ENCODE data around the gene GFOD1. TPM values are rescaled to one million over a fixed set of nuclear protein-coding genes. Genes with fewer than 3 reads are reported as not detected.

GFOD1 gene
- total RNA-seq, 4 donors from 2014 or later: 4.7 to 26.6 (median 10.1) TPM

DNA sequence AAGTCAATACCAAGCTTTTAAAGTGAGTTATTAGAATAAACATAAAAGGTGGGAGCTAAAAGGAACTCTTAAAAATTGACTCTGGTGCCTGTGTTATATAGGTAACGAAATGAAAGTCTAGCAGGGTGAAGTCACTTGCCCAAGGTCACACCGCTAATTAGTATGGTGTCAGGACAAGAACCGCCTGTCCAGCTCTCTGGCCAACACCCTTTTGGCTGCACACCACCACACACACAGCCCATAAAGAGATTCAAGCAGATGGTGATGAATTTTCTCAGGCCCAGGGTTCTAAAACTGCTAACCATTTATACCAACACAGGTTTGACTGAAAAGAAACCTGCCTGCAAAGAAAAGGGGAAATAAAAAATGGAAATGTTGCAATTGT lies 20.2 kb downstream of the GFOD1 start:
- intact Hi-C loops (cut with DNase I; ENCODE audit: low total_unique reads): no loop called here
- no peaks in the 10 kb centered on the region for H3K27me3 ChIP-seq
- no peaks in the 10 kb centered on the region for H3K36me3 ChIP-seq
- no peaks in the 10 kb centered on the region for H3K4me1 ChIP-seq
- DNase-seq: no peak
- no peak overlapping the region for H3K4me3 ChIP-seq
- no peak overlapping the region for H3K27ac ChIP-seq
- TF ChIP-seq POLR2A (IDR thresholded peaks at IDR 0.05): no peak
- TF ChIP-seq, protein P1, sequence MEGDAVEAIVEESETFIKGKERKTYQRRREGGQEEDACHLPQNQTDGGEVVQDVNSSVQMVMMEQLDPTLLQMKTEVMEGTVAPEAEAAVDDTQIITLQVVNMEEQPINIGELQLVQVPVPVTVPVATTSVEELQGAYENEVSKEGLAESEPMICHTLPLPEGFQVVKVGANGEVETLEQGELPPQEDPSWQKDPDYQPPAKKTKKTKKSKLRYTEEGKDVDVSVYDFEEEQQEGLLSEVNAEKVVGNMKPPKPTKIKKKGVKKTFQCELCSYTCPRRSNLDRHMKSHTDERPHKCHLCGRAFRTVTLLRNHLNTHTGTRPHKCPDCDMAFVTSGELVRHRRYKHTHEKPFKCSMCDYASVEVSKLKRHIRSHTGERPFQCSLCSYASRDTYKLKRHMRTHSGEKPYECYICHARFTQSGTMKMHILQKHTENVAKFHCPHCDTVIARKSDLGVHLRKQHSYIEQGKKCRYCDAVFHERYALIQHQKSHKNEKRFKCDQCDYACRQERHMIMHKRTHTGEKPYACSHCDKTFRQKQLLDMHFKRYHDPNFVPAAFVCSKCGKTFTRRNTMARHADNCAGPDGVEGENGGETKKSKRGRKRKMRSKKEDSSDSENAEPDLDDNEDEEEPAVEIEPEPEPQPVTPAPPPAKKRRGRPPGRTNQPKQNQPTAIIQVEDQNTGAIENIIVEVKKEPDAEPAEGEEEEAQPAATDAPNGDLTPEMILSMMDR (IDR thresholded peaks at IDR 0.05): no peak
- no peaks in the 10 kb centered on the region for H3K9me3 ChIP-seq

DNA sequence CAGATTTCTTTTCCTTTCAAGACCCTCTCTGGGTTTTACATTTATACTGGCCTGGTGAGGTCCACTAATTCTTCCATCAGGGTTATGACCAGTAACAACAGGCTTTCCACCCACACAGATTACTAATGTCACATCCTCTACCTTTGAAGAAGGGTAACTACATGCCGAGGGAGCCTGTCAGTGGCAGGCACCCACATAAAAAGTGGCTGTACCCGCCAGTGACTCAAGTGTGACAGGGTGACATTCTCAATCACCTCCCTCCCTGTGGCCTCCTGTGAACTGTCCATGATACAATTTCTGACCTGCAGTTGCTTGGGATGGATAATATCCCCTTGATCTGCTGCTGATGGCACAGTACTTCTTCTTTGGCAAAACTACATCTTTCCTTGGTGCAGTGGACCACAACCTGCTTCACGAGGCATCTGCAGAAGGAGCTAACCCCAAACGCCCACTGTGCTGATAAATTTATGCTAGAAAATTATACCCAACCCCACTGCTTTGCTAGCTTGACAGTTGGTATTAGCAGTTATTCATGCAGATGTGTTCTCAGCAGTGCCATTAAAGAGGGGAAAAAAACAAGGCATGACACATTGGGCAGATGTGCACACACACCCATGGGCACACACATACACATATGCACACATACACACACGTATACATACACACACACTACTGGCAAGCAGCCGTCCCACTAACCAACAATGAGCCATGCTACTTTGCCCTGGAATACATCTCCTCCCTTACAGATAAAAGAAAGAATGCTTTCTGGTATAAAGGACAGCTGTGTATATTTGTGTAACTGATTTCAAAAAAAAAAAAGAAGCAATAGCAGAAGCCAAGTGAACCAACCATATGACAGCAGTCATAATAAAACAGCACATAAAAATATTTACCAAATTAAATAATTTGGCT lies 20.8 kb downstream of the GFOD1 start:
- no peak overlapping the region for H3K4me3 ChIP-seq
- TF ChIP-seq, protein P1 (IDR thresholded peaks at IDR 0.05): no peak
- TF ChIP-seq POLR2A (IDR thresholded peaks at IDR 0.05): no peak
- H3K4me1 ChIP-seq: no peaks in the 10 kb centered on the region
- H3K27ac ChIP-seq: no peak overlapping the region
- no peaks in the 10 kb centered on the region for H3K27me3 ChIP-seq
- DNase-seq: no peak
- intact Hi-C loops (cut with DNase I; ENCODE audit: low total_unique reads): no loop called here
- H3K9me3 ChIP-seq: no peaks in the 10 kb centered on the region
- H3K36me3 ChIP-seq: no peaks in the 10 kb centered on the region

DNA sequence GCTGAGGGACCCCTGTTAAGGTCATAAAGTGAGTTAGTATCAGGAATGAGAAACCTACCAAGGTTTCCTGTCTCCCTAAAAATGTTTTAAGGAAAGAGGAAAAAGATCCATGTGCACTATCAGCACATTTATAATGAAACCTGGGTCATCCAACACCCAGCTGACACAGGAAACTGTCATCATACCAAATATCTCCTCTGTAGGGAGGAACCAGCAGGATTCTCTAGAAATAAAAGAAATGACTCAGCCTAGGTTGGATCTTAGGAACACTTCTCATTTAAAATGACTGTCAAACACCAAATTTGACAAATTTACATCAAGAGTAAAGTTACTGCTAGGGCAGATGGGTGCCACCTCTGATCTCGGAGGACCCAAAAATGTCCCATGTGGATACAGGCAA lies 21.7 kb downstream of the GFOD1 start:
- Histone ChIP-seq H3K27ac (no peak overlapping the region), H3K36me3 (no peaks in the 10 kb centered on the region), H3K9me3 (no peaks in the 10 kb centered on the region), H3K27me3 (no peaks in the 10 kb centered on the region), H3K4me3 (no peak overlapping the region), H3K4me1 (no peaks in the 10 kb centered on the region)
- TF ChIP-seq, protein P1 (IDR thresholded peaks at IDR 0.05): no peak
- no peak for TF ChIP-seq POLR2A (IDR thresholded peaks at IDR 0.05)
- intact Hi-C loops (cut with DNase I; ENCODE audit: low total_unique reads): no loop called here
- no peak for DNase-seq

DNA sequence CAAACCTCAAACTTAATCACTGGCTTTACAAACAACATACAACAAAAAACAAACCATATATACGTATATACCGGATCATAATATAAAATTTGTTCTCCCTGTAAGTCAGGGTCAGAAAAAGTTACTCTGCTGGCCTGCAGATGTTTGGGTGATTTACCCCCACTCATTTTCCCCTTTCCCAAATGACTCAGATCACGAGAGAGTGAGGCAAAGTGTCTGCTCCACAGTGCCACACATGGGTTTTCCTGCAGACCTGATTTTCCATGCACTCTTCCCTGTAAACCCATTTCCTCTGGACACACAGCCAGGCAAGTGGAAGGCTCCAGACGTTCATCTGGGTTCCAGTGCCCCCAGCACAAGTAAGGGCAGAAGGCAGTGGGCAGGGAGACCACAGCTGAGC lies 23.5 kb downstream of the GFOD1 start:
- H3K4me3 ChIP-seq: no peak overlapping the region
- no peak overlapping the region for H3K27ac ChIP-seq
- no peaks in the 10 kb centered on the region for H3K36me3 ChIP-seq
- no peaks in the 10 kb centered on the region for H3K27me3 ChIP-seq
- no peak for TF ChIP-seq POLR2A (IDR thresholded peaks at IDR 0.05)
- TF ChIP-seq, protein P1 (IDR thresholded peaks at IDR 0.05): no peak
- no peaks in the 10 kb centered on the region for H3K9me3 ChIP-seq
- H3K4me1 ChIP-seq: no peaks in the 10 kb centered on the region
- no peak for DNase-seq
- intact Hi-C loops (cut with DNase I; ENCODE audit: low total_unique reads): no loop called here

DNA sequence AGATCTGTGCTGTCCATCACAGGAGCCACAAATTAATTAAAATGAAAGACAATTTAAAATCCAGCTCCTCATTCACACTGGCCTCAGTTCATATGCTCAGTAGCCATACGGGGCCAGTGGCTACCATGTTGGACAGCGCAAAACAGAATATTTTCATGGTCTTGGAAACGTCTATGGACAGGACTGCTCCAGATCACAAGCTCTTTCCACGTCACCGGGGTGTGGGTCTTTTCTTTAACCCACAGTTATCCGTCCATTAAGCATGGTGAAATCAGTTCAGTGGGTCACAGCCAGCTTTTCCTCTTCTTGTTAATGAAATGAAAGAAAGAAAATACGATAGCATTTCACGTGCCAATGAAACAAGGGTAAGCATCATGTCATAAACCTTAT lies 24.1 kb downstream of the GFOD1 start:
- Histone ChIP-seq H3K4me1 (no peaks in the 10 kb centered on the region), H3K27me3 (no peaks in the 10 kb centered on the region), H3K9me3 (no peaks in the 10 kb centered on the region), H3K36me3 (no peaks in the 10 kb centered on the region), H3K27ac (no peak overlapping the region), H3K4me3 (no peak overlapping the region)
- no peak for DNase-seq
- intact Hi-C loops (cut with DNase I; ENCODE audit: low total_unique reads): no loop called here
- TF ChIP-seq POLR2A (IDR thresholded peaks at IDR 0.05): no peak
- TF ChIP-seq, protein P1 (IDR thresholded peaks at IDR 0.05): no peak
